ENCODE data around the gene EFHC1.

EFHC1 gene

GRCh38 chr6:52539607-52540006 is 119.5 kb downstream of the EFHC1 start:
- DNase-seq (ENCODE audit: low spot score): no peak

DNA sequence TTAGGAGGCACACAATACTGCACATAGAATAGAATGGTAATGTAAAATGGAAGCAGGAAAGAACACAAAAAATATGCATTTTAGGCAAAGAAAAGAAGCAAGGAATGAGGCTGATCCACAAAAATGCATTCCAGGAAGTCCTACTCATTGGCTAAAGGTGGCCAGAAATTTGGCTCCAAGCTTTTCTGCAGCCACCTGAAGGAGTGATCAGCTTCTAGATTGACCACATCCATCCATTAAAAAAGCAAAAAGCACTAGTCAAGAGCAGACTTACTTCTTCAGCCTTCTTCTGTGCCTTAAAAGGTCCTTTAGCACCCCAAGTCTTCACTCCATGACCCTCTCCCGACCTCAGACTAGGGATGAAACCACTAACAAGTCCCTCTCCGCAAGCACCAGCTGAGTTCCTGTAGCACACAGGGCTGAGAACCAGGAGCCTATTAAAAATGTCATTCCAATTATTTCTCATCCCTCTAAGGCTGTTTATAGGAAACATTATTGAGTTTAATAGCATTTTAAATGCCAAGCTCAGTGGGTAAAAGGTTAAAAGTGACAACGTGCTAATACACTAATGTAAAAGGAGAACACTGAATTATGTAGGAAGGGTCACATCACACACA is 120.3 kb downstream of the EFHC1 start:
- no peak for DNase-seq (ENCODE audit: low spot score)

GRCh38 chr6:52541135-52541534 is 121.0 kb downstream of the EFHC1 start:
- no peak for DNase-seq (ENCODE audit: low spot score)

GRCh38 chr6:52543262-52543661 is 123.1 kb downstream of the EFHC1 start:
- DNase-seq (ENCODE audit: low spot score): no peak

DNA sequence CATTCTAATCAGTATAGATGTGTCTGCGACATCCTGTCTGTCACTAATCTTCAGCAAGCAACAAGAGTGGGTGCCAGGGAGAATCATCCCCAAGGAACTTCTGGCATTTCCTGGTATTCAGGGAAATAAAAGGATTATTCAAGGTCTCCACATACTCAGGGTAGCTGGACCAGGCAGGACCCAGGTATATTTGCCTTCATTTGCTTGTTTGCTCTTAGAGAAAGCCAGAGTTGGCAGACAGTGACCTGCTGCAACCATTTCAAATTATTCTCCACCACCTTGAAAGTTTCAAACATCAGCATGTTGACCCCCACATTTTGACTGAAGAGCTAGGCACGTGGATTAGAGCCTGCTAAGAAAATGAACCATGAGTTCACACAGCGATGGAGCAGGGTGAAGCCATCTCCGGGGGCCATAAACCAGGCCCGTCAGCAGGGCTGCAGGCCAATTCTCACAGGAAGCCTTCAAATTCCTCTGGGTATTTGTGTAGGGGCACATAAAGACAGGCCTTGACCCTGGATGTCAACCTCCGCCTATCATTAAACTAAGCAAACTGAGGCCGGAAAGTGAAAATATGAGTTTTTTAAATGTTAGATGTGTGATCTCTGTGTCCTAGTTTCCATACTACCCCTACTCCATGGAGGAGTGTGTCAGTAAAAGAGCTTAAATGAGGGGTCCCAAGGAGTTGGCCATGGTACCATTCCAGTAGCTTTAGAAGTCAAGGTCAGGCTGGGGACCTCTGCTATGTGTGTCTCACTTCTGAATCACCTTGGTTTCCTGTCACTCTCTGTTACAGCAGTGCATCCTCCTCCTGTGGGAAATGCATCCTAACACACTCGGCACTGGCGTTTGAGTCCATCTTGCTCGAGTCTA is 123.8 kb downstream of the EFHC1 start:
- DNase-seq (ENCODE audit: low spot score): no peak

GRCh38 chr6:52544602-52545405 is 124.7 kb downstream of the EFHC1 start:
- no peak for DNase-seq (ENCODE audit: low spot score)

DNA sequence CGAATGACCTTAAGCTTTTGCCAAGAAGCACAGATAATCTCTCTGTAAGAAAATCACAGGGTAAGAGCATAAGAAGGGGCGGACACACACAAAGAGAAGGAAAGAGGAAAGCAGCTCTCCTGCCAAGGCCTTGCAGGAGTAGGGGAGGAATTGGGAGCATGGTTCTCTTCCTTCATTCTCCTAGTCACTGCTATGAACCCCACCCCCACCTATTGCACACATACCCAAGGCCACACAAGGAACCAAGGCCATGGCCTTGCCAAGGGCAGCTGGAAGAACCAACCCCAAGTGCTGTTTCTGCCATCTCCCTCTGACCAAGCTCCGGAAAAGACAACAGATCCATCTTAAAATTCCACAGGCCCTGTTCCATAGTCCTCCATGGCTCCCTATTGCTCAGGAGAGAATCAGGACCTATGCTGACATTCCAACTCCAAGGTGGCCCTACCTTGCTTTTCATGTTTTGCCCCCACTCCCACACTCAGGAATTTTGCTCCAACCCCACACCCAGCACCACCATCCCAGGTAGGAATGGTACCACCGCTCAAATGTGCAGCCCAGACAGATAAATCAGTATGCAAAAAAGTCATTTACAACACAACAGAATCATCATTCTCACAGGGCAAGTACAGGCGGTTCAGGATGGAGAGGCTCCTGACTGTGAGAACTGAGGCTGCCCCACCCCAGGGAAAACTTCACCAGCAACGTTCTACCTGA is 125.4 kb downstream of the EFHC1 start:
- no peak for DNase-seq (ENCODE audit: low spot score)

DNA sequence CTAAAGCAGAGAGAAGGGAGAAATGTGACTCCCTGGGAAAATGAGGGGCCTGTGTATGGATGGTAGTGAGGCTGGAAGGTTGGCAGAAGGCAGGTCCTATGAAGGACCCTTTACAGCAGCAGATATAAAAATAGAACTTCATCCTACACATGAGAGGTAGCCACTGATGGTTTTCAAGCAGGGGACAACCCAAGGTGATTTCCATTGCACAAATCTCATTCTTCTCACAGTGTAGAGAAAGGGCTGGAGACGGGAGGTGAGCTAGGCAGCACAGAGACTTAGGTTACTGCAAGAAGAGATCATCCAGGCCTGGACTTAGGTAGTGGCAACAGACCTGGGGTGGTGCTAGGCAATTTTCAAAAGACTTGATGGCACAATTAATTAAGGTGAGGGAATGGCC is 126.0 kb downstream of the EFHC1 start:
- DNase-seq (ENCODE audit: low spot score): no peak

GRCh38 chr6:52546678-52547077 is 126.5 kb downstream of the EFHC1 start:
- DNase-seq (ENCODE audit: low spot score): no peak

- DNase-seq (ENCODE audit: low spot score): no peak
These were observed 127.7 kb downstream of the EFHC1 start for GRCh38 chr6:52547647-52548352.

DNA sequence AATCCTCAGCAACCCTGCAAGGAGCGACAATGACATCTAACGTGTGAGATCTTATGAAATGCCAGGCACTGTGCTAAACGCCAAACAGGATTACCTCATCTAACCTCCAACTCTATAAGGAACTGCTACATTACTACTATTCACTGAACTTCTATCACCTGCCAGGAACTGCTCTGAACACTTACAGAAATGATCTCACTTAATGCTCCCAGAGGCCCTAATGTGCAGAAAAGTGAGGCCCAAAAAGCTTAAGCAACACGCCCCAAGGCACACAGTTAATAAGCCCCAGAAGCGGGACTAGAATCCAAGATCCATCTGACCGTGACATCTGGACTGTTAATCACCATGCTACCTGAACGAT is 128.2 kb downstream of the EFHC1 start:
- DNase-seq (ENCODE audit: low spot score): no peak

- no peak for DNase-seq (ENCODE audit: low spot score)
These were observed 128.9 kb downstream of the EFHC1 start for GRCh38 chr6:52548999-52549398.

- DNase-seq (ENCODE audit: low spot score): no peak
These were observed 129.3 kb downstream of the EFHC1 start for GRCh38 chr6:52549428-52549827.

- DNase-seq (ENCODE audit: low spot score): no peak
These were observed 130.0 kb downstream of the EFHC1 start for GRCh38 chr6:52550014-52550575.

- DNase-seq (ENCODE audit: low spot score): no peak
These were observed 130.7 kb downstream of the EFHC1 start for GRCh38 chr6:52550870-52551269.

GRCh38 chr6:52551483-52552277 is 131.5 kb downstream of the EFHC1 start:
- DNase-seq (ENCODE audit: low spot score): peak; percentile 71

- DNase-seq (ENCODE audit: low spot score): no peak
These were observed 132.1 kb downstream of the EFHC1 start for GRCh38 chr6:52552278-52552643.

GRCh38 chr6:52553158-52553557 is 133.0 kb downstream of the EFHC1 start:
- DNase-seq (ENCODE audit: low spot score): no peak

- DNase-seq (ENCODE audit: low spot score): no peak
These were observed 133.6 kb downstream of the EFHC1 start for GRCh38 chr6:52553719-52554118.

DNA sequence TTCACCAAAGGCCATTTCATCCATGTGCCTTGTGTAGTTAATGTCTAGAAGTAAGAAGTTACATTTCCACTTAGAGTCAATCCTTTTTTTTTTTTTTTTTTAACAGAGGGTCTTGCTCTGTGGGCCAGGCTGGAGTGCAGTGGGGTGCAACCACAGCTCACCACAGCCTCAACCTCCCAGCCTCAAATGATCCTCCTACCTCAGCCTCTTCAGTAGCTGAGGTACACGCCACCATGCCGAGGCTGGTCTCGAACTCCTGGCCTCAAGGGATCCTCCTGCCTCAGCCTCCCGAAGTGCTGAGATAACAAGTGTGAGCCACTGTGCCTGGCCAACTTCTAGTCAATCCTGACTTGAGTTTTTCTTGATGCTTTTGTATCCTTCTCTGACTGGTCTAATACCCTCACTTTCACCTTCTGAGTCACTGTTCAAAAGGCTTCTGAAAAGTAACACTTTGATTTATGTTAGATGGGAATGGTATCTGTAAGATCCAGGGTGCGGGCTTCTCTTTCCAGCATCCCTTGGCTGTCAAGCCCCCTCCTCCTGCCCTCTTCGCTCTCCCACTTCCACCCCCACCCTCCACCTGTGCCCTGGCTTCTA is 134.6 kb downstream of the EFHC1 start:
- no peak for DNase-seq (ENCODE audit: low spot score)

Measured in ecto neural progenitor cell (in vitro differentiated cells).